Cardiac fibroblast (primary cell): ENCODE measurements around the gene CLEC7A.

ENCODE experiments used
- DNase-seq, 2 donors: peaks; one replicate each; pipeline versions ENCODE4 v3.0.0 to v3.0.0-alpha.2; 2010; ENCODE audit warnings: low read depth in 2 of 2
- H3K4me3 ChIP-seq, 2 donors: replicated peaks in 1 of 2; 1 replicate in 1 of 2; 2 replicates in 1 of 2; pipeline ENCODE4 v1.5.1; 2011; ENCODE audit warnings: low read depth in 2 of 2, low read length in 2 of 2, mild to moderate bottlenecking in 2 of 2, moderate library complexity in 1 of 2
- TF ChIP-seq, protein P1 (sequence below): IDR thresholded peaks from one replicate; pipeline ENCODE4 v1.5.1; 2011; ENCODE audit warnings: low read depth, mild to moderate bottlenecking, low read length, inconsistent platforms

CLEC7A gene

DNA sequence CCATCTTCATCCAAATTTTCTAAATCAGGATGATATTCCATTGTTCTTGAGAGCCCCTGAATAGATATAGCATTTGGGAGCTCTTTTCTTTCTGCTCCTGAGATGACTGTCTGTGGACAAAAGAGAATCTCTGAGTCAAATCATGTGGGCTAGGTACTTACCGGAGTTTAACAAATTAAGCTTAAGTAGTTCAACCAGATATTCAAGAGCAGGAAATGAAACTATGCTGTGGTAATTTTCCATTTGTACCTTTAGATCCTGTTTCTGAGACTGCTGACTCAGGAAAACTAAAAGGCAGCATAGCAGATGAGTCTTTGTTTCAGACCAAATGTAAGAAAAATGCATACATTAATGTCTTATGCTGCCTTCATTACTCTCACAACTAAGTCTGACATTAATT lies at the start of gene CLEC7A:
Gene CLEC7A, minus strand, starts transcription at position 158 of the 400 bp plus-strand sequence. Its CDS starts 117 bp downstream, at position 41.
- DNase-seq: no peak
- TF ChIP-seq, protein P1, sequence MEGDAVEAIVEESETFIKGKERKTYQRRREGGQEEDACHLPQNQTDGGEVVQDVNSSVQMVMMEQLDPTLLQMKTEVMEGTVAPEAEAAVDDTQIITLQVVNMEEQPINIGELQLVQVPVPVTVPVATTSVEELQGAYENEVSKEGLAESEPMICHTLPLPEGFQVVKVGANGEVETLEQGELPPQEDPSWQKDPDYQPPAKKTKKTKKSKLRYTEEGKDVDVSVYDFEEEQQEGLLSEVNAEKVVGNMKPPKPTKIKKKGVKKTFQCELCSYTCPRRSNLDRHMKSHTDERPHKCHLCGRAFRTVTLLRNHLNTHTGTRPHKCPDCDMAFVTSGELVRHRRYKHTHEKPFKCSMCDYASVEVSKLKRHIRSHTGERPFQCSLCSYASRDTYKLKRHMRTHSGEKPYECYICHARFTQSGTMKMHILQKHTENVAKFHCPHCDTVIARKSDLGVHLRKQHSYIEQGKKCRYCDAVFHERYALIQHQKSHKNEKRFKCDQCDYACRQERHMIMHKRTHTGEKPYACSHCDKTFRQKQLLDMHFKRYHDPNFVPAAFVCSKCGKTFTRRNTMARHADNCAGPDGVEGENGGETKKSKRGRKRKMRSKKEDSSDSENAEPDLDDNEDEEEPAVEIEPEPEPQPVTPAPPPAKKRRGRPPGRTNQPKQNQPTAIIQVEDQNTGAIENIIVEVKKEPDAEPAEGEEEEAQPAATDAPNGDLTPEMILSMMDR: no peak
- H3K4me3 ChIP-seq: no peak within 1 kb of the TSS

DNA sequence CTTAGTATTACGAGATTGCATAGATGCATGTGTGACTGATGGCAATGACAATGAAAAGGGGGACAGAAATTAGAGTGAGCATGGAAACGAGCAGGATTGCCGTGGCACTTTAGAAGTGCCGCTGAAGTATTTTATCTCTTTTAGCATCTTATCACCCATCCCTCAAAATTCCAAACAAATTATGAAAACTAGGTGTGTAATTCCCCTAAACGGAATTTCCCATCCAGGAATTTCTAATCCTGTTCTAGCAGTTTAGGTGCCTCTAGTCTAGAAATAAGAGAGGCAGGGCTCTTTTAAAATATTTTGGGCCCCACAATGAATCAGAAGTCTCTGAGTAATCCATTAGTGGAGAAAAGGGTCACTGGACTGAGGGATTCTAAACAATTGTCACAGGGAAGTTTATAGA lies 49.8 kb upstream of the CLEC7A start:
- no peak for DNase-seq
- no peak overlapping the region for H3K4me3 ChIP-seq
- TF ChIP-seq, protein P1: no peak

DNA sequence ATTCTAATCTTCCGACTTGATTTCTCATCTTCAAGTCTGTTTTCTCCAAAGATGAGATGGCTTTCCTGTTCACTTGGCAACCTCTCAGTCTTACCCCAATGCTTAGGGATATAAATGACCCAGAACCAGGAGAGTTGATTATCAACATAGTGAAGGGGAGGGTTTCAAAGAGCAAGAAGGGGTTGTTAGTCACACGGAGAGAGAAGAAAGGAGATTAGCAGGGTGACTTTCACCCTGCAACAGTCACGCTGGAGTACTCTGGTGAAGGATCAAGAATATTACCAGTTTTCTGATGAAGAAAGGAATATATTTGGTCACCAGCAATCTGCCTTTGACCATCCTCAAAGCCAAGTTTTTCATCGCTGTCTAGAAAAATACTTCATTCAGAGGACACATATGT lies 48.8 kb upstream of the CLEC7A start, which contains the start of gene TMEM52B:
Gene TMEM52B, plus strand, starts transcription at position 212 of the 400 bp plus-strand sequence. CDS start 543 bp downstream, outside the sequence.
- no peak for DNase-seq
- H3K4me3 ChIP-seq: no peak within 1 kb of the TSS
- TF ChIP-seq, protein P1: no peak

DNA sequence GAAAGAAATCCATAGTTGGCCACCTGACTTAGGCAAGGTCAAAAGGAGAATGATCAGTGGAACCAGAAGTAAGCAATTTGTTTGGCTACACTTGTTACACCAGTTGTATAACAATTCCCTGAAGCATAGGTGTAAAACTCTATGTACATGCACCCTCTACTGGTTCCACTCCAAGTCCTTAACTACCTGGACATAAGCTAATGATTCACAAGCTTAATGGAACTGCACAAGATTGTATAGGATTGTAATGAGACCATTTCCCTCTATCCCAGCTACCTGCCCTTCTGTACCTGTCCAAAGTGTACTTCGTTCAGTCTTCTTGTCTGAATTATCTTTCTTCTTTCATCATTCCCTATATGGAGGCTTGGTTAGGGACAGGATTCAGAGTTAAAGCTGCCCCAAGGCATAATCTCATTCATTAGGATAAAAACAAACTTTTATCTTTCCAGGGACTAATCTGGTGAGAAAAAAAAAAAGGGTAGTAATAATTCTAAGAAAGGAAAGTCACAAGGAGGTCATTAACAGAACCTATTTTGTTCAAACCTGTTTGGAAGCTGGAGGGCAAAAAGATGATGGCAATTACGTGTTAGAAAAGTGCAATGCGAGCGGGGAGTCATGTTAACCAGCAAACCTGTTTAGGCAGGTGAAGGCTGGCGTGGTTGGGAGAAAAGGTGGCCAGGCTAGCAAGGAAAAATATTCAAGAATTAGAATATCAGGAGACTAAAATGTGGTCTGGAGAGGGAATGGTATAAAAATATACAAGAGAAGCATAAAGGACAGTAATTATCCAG lies 46.0 kb upstream of the CLEC7A start:
- DNase-seq: no peak
- no peak overlapping the region for H3K4me3 ChIP-seq
- TF ChIP-seq, protein P1: no peak

DNA sequence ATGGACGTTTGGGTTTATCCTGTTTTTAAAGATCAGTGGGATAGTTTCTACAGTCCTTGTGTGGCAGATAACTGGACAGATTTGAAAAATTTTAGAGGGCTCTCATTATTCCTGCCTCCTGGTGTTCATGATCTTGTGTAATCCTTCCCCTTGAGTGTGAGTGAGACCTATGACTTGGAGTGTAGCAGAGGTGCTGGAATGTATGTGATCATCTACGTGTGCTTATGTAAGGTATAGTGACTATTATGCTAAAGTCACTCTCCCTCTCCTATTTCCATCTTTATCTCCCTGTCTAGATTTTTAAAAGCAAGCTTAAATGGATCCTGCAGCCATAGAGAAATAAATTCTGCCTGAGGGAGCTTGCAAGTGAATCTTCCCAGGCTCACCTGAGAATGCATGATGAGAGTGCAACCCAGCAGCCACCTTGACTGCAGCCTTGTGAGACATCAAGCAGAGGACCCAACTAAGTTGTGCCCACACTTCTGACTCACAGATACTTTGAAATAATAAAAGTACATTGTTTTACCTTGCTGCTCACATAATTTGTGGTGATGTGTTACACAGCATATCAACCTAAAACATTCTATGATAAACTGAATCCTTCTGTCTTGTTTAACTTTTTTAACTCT lies 45.1 kb upstream of the CLEC7A start:
- TF ChIP-seq, protein P1: no peak
- H3K4me3 ChIP-seq: no peak overlapping the region
- no peak for DNase-seq

DNA sequence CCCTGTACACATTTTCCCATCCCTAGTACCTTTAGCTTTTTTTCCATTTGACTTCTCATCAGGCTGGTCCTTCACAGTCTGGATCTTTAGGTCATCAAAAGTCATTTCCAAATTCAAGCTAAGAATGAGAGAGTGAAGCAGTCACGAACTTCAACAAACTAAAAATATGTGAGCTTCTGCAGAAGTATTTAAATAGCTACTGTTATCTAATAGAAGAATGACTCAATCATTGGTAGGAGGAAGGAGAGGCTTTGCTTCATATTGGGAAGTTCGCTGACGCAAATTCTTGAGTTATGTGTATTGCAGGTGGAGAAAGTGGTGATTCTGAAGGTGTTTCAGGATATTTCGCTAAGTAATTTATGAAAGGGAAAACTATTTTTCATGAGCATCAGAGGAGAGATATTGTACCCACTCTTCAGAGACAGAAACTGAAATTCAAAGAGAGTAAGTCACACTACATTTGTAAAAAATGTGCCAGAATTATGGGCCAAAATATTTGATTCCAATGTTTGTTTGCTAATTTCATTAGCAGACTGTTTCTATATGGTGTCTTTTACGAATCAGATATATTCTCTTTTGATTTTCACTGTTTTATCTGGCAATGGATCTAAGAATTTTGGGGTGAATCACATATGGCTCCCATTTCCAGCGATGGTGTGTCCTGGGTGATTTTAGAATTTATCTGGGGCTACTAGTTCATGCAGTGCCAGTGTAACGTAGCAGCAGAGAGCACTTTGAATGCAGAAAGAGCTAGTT lies 42.2 kb upstream of the CLEC7A start, which contains the start of gene OLR1:
Gene OLR1, minus strand, starts transcription at position 160 of the 756 bp plus-strand sequence. Its CDS starts 55 bp downstream, at position 105.
- no peak for DNase-seq
- no peak within 1 kb of the TSS for H3K4me3 ChIP-seq

More for the DNA sequence above, 42.2 kb upstream of the CLEC7A start, which contains the start of gene OLR1:
- TF ChIP-seq, protein P1: no peak
